NB4 (cell line): ENCODE measurements around the gene SIRT7.

ENCODE experiments used
- CTCF ChIP-seq: IDR thresholded peaks from one replicate; pipeline ENCODE4 v1.5.1; 2012; ENCODE audit warnings: low read depth, low read length
- MAX ChIP-seq: IDR thresholded peaks from 2 replicates; pipeline ENCODE4 v1.6.1; 2011; ENCODE audit warnings: low read depth, low read length
- MYC ChIP-seq: IDR thresholded peaks from 2 replicates; pipeline ENCODE4 v1.6.1; 2011; ENCODE audit warnings: low read depth, low read length
- POLR2A ChIP-seq: IDR thresholded peaks from 2 replicates; pipeline ENCODE4 v1.6.1; 2011; ENCODE audit warnings: mild to moderate bottlenecking; ENCODE audit not compliant: insufficient read length; ENCODE audit errors: extremely low read depth

GRCh38 chr17:81956607-81957589 lies 38.9 kb upstream of the SIRT7 start:
- no peak for TF ChIP-seq CTCF
- no peak for TF ChIP-seq MYC
- no peak for TF ChIP-seq POLR2A
- no peak for TF ChIP-seq MAX
